CD4-positive, alpha-beta T cell treated with Interferon gamma for 1 hour (primary cell): ENCODE results near the gene CD4.
"Not testable (repeated sequence)": the region's sequence is repeated elsewhere in the genome, so short reads cannot be mapped to it uniquely, and the experiment has no call there.

Experiments
- DNase-seq: peaks from one replicate; pipeline ENCODE4 v3.0.0-alpha.2; 2020

The CD4 gene

DNA sequence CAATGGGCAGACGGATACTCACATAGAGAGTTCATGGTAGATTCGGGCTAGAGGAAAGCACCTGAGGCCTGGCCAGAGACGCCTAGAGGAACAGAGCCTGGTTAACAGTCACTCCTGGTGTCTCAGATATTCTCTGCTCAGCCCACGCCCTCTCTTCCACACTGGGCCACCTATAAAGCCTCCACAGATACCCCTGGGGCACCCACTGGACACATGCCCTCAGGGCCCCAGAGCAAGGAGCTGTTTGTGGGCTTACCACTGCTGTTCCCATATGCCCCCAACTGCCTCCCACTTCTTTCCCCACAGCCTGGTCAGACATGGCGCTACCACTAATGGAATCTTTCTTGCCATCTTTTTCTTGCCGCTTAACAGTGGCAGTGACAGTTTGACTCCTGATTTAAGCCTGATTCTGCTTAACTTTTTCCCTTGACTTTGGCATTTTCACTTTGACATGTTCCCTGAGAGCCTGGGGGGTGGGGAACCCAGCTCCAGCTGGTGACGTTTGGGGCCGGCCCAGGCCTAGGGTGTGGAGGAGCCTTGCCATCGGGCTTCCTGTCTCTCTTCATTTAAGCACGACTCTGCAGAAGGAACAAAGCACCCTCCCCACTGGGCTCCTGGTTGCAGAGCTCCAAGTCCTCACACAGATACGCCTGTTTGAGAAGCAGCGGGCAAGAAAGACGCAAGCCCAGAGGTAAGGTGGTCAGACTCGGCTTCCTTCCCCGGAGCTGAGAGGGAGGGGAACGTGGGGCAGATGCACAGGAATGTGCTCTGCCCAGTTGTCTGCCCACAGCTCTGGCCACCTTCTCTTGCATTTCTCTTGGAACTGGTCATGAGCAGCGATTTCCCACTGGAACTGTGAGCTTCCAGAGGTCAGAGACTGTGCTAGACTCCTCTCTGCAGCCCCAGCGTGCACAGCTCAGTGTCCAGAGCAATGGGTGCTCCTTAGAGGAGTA is at the start of gene CD4:
Gene CD4, plus strand, starts transcription at position 557 of the 953 bp plus-strand sequence. CDS start 10,611 bp downstream, outside the sequence.
- peak; percentile 68 for DNase-seq

DNA sequence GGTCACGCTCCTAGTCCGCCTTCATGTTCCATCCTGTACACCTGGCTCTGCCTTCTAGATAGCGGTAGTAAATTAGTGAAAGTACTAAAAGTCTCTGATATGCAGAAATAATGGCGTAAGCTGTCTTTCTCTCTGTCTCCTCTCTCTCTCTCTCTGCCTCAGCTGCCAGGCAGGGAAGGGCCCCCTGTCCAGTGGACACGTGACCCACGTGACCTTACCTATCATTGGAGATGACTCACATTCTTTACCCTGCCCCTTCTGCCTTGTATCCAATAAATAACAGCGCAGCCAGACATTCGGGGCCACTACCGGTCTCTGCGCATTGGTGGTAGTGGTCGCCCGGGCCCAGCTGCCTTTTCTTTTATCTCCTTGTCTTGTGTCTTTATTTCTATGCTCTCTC is 47.2 kb upstream of the CD4 start:
- not testable (repeated sequence) for DNase-seq

DNA sequence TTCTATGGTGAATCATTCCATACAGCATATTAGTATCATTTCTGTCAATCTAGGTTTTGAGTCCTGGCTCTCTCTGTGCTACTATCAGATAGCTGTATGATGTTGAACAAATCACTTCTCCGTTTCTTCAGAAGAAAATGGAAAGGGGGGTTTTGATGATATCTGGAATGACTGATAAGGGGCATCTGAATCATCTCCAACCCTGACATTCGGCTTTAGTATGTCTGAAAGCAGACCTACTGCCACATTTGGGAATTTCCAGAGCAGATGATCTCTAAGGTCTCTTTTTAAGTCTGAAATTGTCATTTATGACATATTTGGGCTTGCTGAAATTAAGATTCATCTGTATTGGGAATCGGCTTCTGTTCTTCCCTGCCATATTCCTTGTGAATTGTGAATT is 46.5 kb upstream of the CD4 start:
- no peak for DNase-seq

DNA sequence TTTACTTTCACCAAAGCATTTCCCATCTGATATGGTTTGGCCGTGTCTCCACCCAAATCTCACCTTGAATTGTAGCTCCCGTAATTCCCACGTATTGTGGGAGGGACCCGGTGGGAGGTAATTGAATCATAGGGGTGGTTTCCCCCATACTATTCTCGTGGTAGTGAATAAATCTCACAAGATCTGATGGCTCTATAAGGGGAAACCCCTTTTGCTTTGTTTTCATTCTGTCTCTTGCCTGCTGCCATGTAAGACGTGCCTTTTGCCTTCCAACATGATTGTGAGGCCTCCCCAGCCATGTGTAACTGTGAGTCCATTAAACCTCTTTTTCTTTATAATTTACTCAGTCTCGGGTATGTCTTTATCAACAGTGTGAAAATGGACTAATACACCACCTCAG is 46.0 kb upstream of the CD4 start:
- DNase-seq, result not testable (repeated sequence)

DNA sequence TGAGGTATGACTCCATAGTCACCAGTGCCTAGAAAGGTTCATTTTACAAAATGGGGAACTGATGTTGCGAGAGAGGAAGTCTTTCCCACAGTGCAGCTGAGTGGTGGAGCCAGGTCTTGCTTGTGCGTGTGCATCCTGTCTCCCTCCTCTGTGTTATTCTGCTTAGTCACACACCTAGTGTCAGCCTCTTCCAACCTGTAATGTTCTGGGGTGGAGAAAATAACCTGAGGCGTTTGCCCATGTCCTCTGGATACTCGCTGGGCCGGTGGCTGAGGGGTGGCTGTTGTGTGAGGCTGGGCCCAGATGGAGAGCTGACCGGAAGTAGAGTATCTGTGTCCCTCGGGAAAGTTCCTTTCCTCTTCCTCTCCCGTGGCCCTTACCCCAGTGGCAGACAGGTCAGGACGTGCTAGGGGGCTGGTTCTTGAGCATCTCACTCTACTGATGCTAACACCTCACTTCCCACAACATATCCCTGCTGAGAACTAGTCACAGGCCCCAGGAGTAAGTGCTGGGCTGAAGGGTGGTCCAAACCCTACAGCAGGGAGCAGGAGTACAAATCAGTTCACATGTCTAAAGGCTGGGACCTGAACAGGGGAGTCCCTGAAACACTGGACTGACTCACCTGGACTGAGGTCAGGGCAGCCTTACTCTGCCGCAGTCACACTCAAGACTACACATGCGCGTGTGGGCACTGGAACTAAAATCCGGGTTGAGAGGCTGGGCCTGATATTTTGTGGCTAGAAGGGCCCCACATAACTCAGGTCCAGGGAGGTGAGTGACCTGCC is 43.4 kb upstream of the CD4 start:
- DNase-seq, result peak; percentile 60

DNA sequence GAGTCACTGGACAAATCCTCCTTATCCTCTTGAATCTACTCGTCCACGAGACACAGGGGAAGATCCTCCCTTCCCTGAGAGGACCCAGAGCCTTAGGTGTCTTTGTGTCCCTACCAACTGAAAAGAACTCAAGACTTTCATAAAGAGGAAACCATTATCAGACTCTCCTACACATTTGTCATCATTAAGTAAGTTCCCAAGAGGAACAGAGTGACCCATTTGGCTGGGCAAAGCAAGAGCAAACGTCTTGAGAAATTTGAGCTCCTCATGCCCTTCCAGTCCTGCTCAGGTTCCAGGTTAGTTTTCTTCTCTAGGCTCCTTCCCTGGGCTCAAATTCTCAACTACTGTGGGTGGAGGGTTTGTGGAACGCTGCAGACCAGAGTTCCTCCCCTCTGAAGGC is 42.1 kb upstream of the CD4 start:
- DNase-seq, result no peak

DNA sequence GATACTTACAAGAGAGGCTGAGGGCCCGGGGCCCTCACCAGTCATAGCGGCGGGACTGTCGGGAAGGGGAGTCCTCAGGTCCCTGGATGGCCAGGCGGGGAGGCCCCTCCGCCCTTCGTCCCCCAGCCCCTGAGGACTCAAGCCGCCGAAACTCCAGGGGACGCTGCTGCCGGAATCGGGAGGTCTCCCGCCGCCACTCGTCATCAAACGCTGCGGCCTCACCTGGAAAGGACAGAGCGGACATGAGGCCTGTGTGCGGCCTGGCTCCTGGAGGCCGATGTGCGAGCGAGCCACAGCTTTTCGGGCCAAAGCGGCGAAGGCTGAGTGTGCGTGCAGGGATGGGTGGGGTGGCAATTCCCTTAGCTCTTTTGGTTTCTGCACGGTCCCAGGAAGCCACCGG is 40.6 kb upstream of the CD4 start:
- no peak for DNase-seq

DNA sequence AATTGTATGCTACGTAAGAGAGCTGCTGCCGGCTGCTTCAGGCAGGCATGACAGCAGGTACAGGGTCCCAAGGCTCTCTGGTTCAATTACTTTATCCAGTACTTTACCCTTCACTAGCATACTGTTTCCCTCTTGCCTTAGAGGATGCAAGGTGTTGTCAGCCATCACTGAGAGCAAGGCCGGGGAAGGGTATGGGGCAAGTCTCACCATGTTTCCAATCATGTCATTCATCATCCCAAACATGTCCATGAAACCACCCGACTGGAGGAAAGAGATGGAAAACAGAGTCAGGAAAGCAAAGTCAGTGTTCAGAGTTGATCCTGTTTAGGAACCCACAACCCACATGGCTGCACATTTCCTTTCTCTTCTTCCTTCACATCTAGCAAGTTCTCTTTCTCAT is 38.8 kb upstream of the CD4 start:
- no peak for DNase-seq

DNA sequence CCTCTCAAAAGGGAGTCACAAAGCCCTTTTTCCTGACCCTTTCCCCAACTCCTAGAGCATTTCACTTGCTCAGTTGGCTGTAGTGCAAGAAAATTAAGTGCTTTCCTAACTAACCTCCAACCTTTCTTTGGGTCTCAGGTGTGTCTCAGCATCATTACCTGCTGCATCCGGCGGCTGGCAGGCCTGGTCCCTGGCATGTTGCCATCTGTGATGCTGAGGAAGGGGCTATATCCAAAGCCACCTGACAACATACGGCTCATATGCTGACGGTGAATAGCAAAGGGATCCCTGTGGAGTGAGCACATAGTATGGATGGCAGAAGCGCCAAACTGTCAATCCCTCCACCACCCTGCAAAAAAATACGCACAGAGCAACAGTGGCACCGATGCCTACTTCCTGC is 37.6 kb upstream of the CD4 start:
- DNase-seq, result no peak

DNA sequence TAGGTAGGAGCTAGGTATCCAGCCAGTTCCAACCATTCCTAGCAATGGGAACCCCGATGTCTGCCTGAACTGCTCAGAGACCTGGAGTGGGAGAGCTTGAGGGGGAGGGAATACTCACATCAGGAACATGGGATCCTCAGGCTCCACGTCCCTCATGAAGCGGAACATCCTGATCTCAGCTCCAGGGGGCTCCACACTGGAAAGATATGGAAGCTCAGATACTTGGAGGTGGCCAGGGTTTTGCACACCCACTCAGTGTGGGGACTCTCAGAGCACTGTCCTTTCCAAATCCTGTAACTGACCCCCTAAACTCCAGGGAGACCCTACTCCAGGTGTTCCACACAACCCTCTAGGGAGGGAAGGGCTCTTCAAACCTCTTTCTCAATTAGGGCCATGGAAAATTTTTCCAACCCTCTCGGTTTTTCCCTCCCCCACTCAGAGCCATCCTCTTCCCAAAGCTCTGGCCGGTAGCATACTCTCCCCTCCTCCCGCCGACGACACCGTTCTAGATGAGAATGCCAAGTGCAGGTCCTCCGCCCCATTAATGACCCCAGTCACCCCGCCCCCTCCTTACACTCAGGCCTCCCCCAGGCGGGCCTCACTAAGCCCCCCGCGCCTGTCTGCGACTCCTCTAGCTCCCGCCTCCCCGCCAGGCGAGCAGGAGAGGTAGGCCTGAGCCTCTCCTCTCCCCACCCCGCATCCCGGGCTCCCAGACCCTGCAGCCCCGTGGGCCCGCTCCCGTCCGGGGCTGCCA is 37.0 kb upstream of the CD4 start:
- peak; percentile 25 for DNase-seq

DNA sequence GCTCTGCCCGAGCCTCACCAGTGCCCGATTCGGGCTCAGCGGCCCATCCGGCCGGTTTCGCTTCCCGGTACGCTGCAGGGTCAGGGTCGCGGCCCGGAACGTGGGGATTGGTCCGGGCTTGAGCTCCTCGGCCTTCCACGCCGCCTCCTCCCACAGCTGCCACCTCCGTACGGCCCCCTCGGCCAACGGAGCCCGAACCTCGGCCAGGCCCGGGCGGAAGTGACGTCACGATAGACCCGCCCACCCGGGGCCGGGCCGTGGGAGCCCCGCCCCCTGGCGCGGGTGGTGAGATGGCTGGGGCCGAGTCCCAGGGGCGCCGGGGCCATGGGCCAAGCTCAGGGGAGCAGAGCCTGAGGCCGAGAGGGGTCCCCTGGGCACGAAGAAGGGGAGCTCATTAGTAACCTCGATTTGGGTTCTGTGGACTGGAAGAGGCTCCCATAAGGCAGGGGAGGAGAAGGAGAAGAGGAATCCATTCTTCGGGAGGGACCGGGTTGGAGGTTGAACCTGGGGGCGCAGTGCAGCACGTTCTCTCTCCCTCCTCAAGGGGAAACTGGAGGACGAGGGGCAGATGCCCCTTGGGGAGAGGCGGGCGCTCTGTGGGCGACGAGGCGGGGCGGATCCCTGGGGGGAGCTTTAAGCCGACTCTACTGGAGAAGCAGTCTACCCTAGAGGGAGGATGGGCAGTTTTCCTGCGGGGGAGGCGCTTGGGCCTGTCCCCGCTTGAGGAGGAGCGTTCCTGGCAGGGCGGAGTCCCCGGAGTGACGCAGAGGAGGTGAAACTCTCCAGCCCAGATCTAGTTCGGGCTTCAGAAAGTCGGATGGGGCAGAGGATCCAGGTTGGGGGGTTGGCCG is 36.2 kb upstream of the CD4 start, which contains the start of gene MLF2:
Gene MLF2, minus strand, starts transcription at position 221 of the 851 bp plus-strand sequence. CDS start 807 bp downstream, outside the sequence.
- DNase-seq, result peak; percentile 98

DNA sequence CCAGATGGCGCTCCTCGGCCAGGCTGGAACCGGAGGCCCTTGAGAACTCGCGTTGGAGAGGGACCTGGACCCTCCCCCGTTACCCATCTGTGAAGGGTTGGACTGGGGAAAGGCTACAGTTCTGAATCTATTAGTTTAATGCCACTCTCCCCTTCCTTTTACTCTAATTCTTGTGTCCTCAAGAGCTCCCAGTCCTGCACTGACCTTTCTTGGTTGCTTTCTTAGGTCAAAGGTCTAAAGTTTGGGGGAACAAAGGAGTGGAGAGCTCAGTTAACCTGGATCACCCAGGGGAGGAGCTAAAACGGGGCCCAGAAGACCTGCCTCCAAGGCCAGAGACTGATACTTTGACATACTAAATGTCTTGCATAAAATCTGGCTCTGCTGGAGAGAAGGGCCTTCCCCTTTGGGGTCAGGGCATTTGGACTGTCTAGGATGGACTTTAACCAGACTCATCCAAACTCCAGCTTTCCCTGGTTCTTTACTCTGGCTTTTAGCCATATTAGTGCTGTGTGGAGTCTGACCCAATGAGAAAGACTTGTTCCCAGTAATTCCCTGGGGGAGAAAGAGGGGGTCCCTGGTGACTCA is 35.5 kb upstream of the CD4 start:
- no peak for DNase-seq

DNA sequence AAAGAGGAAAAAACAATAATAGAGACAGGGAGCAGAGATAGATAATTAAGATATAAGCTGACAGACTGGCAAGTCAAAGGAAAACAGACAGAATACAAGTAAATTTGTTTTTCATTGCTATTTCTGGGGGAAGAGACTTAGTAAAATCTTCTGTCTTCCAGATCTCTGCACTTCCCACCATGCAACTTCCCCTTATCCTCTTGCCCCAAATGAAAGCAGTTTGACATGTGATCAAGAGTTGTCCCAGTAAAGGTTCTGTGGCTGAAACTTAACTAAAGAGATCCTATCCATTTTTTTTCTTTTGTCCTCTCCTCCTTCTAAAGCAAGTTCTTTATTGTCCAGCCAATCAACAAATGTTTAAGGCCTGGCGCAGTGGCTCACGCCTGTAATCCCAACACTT is 34.9 kb upstream of the CD4 start:
- DNase-seq, result no peak

DNA sequence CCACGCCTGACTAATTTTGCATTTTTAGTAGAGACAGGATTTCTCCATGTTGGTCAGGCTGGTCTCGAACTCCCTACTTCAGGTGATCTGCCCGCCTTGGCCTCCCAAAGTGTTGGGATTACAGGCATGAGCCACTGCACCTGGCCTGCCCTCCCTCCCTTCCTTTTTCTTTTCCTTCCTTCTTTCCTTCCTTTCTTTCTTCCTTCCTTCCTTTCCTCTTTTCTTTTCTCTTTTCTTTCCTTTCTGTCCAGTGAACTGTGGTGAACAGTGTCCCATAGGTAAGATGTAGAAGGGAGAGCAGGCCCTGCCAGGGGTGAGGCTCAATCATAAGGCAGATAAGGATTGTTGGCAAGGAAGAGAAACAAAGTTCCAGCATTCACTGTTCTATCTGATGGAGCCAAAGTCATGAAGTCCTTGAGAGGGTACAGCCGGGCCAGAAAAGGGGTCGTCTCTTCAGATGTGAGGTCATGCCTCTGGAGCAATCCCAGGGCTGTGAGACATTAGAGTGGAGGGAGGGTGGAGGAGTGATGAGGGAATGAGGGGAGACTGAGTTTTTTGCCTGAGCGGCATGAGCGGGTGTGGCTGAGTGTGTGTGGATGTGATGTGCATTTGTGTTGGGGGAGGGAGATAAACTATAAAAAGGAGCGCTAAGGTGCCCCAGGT is 32.2 kb upstream of the CD4 start:
- DNase-seq, result no peak

DNA sequence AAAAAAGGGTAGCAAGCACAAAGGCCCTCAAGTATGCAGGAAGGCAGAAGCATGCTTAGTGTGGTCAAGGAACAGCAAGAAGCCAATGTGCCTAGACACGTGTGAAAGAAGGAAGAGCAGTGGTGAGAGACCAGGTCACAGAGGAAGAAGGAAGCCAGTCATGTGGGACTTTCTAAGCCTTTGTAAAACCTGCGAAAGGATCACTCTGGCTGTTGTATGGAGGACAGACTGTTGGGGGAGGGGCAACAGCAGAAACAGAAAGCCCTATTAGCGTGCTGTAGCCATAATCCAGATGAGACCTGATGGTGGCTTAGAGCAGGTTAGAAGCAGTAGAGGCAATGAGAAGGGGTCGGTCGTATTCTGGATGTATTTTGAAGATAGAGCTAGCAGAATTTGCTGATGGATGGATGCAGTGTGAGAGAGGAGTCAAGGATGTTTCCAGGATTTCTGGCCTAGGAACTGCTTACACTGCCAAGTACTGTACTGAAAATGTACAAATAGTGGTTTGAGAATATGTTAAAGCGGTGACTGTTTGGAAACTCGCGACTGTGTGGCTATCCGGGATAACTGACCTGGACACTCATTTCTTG is 30.7 kb upstream of the CD4 start:
- no peak for DNase-seq

DNA sequence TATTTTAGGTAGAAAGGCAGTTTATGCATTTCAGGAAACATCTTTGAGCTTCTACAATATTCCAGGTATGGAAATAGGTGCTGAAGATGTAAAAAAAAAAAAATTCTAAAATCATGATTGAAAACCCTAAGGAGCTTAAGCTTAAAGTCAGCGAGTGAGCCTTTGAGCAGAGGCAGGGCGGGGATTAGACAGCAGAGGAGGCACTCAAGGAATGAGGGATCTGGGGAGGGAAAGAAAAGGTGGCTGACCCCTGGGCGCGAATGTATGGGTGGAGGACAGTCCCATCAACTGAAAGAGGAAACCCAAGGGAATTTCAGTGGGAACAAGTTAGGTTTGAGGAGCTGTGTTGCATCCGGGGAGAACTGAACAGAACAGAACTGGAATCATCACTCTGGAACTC is 29.6 kb upstream of the CD4 start:
- no peak for DNase-seq

DNA sequence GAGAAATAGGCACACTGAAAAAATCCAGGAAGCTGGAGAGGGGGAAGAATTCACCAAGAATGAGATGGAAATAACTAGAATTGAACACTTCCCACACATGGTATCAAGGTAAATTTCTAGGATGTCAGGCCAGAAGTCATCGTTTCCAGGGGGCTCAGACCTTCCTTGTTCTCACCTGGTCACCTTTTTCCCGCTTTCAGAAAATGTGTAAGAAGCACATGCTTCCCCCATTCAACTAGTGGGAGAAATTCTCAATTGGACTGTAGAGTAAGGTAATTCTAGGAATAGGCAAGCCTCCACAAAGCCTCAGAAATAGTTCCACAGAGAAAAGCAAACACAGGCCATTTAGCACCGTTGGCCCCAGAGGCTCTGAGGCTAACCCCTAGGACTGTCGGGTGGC is 25.9 kb upstream of the CD4 start:
- no peak for DNase-seq

DNA sequence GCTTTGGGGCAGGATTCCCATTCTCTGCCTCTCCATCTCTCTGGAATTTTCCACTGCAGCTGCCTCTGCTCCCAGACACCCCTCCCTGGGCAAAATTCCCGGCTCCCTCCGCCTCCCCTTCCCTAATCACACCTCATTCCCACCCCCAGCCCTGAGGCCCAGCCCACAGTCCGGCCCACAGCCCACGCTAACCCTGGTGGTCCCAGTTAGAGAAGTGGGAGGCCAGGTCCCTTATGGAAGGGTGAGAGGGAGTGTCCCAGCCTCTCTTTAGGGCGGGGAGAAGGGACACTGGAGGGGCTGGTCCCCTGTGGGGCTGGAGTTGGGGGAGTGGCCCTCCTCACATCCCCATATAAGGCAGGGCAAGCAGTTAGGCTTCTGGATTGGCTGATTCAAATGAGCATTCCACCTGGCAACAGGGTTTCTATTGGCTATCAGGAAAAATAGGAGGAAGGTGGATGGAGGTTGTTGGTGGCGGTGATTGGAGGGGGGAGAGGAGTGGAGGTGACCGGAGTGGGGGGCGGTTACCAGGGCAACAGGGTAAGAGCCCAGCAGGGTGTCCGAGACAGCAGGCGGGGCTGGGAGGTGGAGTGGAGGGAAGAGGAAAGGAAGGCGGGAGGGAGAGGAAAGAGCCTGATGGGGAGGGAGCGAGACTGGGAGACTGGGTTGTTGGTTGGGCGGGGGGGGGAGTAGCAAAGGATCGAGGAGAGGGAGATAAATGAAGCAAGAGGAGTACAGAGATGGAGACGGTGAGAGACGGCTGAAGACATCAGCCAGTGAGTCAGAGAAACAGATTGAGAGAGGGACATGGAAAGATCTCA is 25.1 kb upstream of the CD4 start:
- DNase-seq, result peak; percentile 74

DNA sequence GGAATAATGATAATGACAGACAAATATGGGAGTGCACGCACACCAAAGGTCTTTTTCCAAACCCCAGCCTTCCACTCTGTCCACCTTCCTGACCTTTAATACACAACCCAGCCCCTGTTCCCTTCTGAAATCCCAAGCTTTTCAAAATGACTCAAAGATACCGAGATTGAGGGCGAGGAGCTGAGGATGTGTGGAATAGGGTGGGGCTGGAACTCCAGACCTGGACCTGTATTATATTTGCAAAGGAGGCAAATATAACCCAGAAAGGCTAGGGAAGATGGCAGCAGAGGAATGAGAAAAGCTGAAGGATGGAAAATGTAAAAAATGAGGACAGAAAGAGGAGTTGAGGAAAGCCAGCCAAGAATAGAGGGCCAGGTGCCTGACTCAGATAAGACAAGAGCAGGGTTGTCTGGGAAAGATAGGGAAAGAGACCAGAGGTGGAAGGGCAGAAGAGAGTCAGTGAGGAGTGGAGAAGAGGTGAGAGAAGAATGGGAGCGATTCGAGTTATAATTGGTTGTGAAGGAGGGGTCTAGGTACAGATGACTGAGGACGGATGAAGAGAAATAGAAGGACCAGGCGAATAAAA is 24.2 kb upstream of the CD4 start:
- DNase-seq, result no peak
